Endothelial cell (in vitro differentiated cells): ENCODE measurements around the gene ALG6. TPM values are rescaled to one million over a fixed set of nuclear protein-coding genes. Genes with fewer than 3 reads are reported as not detected.
"Not testable (repeated sequence)": the region's sequence is repeated elsewhere in the genome, so short reads cannot be mapped to it uniquely, and the experiment has no call there.

Experiments
- DNase-seq: peaks from one replicate; pipeline ENCODE4 v3.0.0; 2021; ENCODE audit warnings: low spot score
- H3K27ac Mint-ChIP-seq: one replicate; pipeline ENCODE4 v1.8.0; 2021; ENCODE audit warnings: mixed read lengths, inconsistent platforms; ENCODE audit not compliant: unreplicated experiment
- H3K27me3 Mint-ChIP-seq: one replicate; pipeline ENCODE4 v1.8.0; 2021; ENCODE audit warnings: mild to moderate bottlenecking, moderate library complexity, mixed read lengths, inconsistent platforms; ENCODE audit not compliant: unreplicated experiment
- H3K36me3 Mint-ChIP-seq: one replicate; pipeline ENCODE4 v1.8.0; 2021; ENCODE audit warnings: mild to moderate bottlenecking, low read depth, mixed read lengths, inconsistent platforms; ENCODE audit not compliant: unreplicated experiment
- H3K4me1 Mint-ChIP-seq: one replicate; pipeline ENCODE4 v1.8.0; 2021; ENCODE audit warnings: mild to moderate bottlenecking, mixed read lengths, inconsistent platforms; ENCODE audit not compliant: unreplicated experiment
- H3K4me3 Mint-ChIP-seq: one replicate; pipeline ENCODE4 v1.8.0; 2021; ENCODE audit warnings: mild to moderate bottlenecking, mixed read lengths, inconsistent platforms; ENCODE audit not compliant: unreplicated experiment
- H3K9me3 Mint-ChIP-seq: one replicate; pipeline ENCODE4 v1.8.0; 2021; ENCODE audit warnings: mixed read lengths, inconsistent platforms; ENCODE audit not compliant: unreplicated experiment
- total RNA-seq: library from RNA; stranded (reverse); fragmentation: NEBNext Ultra II Directional; extraction: Animal tissue kit (Norgen Biotek cat#: 25700); gene quantifications from one replicate; pipeline ENCODE4 v1.2.1, GENCODE V29; 2021; ENCODE audit not compliant: unreplicated experiment
- TF ChIP-seq, protein P1 (sequence below): fragments of 200-600 bp; sonication (generic); IDR thresholded peaks from one replicate; pipeline ENCODE4 v1.5.0; 2021; ENCODE audit warnings: antibody characterized with exemption; ENCODE audit not compliant: unreplicated experiment

ALG6 gene
- total RNA-seq, 1 donor from 2014 or later = 14.9 TPM

DNA sequence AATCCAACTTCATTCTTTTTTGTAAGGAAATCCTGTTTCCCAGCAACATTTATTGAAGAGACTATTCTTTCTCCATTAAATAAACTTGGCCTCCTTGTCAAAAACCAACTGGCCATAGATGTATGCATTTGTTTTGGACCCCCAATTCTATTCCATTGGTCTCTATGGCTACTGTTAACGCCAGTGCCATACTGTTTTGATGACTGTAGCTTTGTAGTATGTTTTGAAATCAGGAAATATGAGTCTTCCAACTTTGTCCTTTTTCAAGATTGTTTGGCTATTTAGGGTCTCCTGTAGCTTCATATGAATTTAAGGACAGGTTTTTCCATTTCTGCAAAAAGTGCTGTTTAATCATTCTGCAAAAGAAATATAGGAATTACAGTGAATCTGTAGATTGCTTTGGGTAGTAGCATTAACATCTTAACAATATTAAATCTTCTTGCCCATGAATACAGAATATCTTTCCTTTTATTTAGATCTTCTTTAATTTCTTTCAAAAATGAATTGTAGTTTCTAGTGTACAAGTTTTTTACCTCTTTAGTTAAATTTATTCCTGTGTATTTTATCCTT lies 94.3 kb downstream of the ALG6 start:
- Mint-ChIP-seq H3K4me1 (no peaks in the 10 kb centered on the region), H3K36me3 (peaks cover 10% of the 10 kb centered on the region), H3K4me3 (no peak overlapping the region), H3K27me3 (no peaks in the 10 kb centered on the region), H3K27ac (no peak overlapping the region), H3K9me3 (no peaks in the 10 kb centered on the region)
- DNase-seq = no peak
- TF ChIP-seq, protein P1, sequence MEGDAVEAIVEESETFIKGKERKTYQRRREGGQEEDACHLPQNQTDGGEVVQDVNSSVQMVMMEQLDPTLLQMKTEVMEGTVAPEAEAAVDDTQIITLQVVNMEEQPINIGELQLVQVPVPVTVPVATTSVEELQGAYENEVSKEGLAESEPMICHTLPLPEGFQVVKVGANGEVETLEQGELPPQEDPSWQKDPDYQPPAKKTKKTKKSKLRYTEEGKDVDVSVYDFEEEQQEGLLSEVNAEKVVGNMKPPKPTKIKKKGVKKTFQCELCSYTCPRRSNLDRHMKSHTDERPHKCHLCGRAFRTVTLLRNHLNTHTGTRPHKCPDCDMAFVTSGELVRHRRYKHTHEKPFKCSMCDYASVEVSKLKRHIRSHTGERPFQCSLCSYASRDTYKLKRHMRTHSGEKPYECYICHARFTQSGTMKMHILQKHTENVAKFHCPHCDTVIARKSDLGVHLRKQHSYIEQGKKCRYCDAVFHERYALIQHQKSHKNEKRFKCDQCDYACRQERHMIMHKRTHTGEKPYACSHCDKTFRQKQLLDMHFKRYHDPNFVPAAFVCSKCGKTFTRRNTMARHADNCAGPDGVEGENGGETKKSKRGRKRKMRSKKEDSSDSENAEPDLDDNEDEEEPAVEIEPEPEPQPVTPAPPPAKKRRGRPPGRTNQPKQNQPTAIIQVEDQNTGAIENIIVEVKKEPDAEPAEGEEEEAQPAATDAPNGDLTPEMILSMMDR = no peak

DNA sequence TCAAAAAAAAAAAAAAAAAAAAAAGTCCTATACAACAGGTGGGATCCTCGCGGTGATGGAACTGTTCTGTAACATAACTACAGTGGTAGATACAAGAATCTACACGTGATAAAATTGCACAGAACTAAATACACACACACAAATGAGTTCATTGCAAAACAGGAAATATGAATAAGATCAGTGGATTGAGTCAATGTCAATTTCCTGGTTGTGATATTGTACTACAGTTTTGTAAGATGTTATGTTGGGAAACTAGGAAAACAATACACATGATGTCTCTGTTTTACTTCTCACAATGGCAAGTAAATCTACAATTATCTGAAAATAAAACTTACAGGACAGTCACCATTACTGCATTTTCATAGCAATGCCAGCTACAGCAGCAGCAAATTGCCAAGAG lies 95.8 kb downstream of the ALG6 start:
- no peak overlapping the region for H3K27ac Mint-ChIP-seq
- H3K4me3 Mint-ChIP-seq = no peak overlapping the region
- H3K4me1 Mint-ChIP-seq = no peaks in the 10 kb centered on the region
- H3K27me3 Mint-ChIP-seq = no peaks in the 10 kb centered on the region
- H3K36me3 Mint-ChIP-seq = peaks cover 10% of the 10 kb centered on the region
- no peaks in the 10 kb centered on the region for H3K9me3 Mint-ChIP-seq
- DNase-seq = no peak
- TF ChIP-seq, protein P1 = no peak

DNA sequence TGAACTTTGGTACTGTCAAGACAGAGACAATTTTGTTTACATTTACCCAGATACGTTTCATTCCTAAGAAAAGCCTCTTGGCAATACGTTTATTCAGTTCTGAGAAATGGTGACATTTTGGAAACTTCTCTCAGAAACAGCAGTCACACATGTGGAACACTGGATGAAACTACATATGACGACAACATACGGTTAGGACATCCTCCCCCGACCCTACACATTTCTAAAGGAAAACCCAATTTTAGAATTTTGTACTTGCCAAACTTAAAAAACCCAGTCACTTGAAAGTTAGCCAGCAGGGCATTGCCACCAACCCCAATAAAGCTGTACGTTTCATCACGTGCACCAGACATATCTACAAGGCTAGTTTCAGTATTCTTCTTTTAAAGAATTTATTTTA lies 98.8 kb downstream of the ALG6 start:
- Mint-ChIP-seq H3K36me3 (peaks cover 15% of the 10 kb centered on the region), H3K4me3 (no peak overlapping the region), H3K9me3 (no peaks in the 10 kb centered on the region), H3K4me1 (no peaks in the 10 kb centered on the region), H3K27ac (no peak overlapping the region), H3K27me3 (no peaks in the 10 kb centered on the region)
- TF ChIP-seq, protein P1 = no peak
- no peak for DNase-seq

DNA sequence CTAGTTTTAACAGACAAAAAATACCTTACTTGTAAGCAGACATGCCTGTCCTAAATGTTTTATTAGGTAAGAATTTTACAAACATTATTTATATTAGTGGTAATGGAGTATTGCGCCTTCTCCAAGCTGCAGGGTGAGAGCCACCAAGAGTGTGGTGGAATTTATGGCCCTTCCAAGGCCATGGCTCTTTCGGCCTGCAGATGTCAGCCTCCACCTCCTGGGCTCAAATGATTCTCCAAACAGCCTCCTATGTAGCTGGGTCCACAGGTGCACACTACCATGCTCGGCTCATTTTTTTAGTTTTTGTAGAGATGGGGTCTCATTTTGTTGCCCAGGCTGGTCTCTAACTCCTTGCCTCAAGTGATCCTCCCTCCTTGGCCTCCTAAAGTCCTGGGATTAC lies 99.3 kb downstream of the ALG6 start:
- TF ChIP-seq, protein P1 = no peak
- H3K27ac Mint-ChIP-seq = no peak overlapping the region
- H3K4me3 Mint-ChIP-seq = no peak overlapping the region
- H3K36me3 Mint-ChIP-seq = peaks cover 16% of the 10 kb centered on the region
- H3K9me3 Mint-ChIP-seq = no peaks in the 10 kb centered on the region
- no peaks in the 10 kb centered on the region for H3K4me1 Mint-ChIP-seq
- H3K27me3 Mint-ChIP-seq = no peaks in the 10 kb centered on the region
- DNase-seq = no peak

DNA sequence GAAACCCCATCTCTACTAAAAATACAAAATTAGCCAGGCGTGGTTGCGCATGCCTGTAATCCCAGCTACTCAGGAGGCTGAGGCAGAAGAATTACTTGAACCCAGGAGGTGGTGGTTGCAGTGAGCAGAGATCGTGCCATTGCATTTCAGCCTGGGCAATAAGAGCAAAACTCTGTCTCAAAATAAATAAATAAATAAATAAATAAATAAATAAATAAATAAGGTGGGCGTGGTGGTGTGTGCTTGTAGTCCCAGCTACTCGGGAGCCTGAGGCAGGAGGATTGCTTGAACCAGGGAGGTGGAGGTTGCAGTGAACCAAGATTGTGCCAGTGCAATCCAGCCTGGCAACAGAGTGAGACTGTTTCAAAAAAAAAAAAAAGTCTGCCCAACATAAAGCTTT lies 101.3 kb downstream of the ALG6 start:
- not testable (repeated sequence) for H3K4me1 Mint-ChIP-seq, H3K27me3 Mint-ChIP-seq, DNase-seq, H3K4me3 Mint-ChIP-seq, H3K9me3 Mint-ChIP-seq, H3K27ac Mint-ChIP-seq
- H3K36me3 Mint-ChIP-seq = peaks cover 14% of the 10 kb centered on the region
